Caco-2 (cell line): ENCODE data around the gene FNBP1. TPM values are rescaled to one million over a fixed set of nuclear protein-coding genes. Genes with fewer than 3 reads are reported as not detected.

ENCODE experiments used
- BruUV-seq: library from RNA; stranded (reverse); fragments of 400-500 nt; replicated peaks from 2 replicates; lab custom pipeline; 2021; lab: Mats Ljungman, UMichigan
- CTCF ChIA-PET: fragments of 300-600 bp; sonication (Branson Sonifier 250); formaldehyde crosslinking; loops from one replicate; lab custom pipeline; 2022; ENCODE audit warnings: antibody characterized with exemption; lab: Charles Lee
- POLR2A ChIA-PET: fragments of 300-600 bp; sonication (Branson Sonifier 250); formaldehyde crosslinking; loops from one replicate; lab custom pipeline; 2022; ENCODE audit warnings: antibody characterized with exemption; lab: Charles Lee
- DNase-seq, 2 experiments: peaks; one replicate each; pipeline versions ENCODE4 v3.0.0 to v3.0.0-alpha.2; 2020 to 2022
- H3K27me3 ChIP-seq: replicated peaks from 2 replicates; pipeline ENCODE4 v1.6.0; 2011; ENCODE audit warnings: low read length; ENCODE audit not compliant: control insufficient read depth, insufficient read depth
- H3K36me3 ChIP-seq: 2 replicates; pipeline ENCODE4 v1.5.1; 2011; ENCODE audit warnings: low read length; ENCODE audit not compliant: control insufficient read depth, insufficient read depth
- H3K4me1 ChIP-seq: fragments of 250-450 bp; sonication (Bioruptor Pico); 2 replicates; pipeline ENCODE4 v1.5.1; 2020; ENCODE audit warnings: mild to moderate bottlenecking
- H3K4me3 ChIP-seq: 2 replicates; pipeline ENCODE4 v1.5.1; 2011; ENCODE audit warnings: low read depth, mild to moderate bottlenecking, control low read depth, low read length
- H3K9me3 ChIP-seq: fragments of 250-450 bp; sonication (Bioruptor Pico); 2 replicates; pipeline ENCODE4 v1.5.1; 2020; ENCODE audit warnings: mild to moderate bottlenecking, moderate library complexity
- H3K27ac Mint-ChIP-seq: one replicate; pipeline ENCODE4 v1.8.0; 2022; ENCODE audit warnings: mixed read lengths; ENCODE audit not compliant: unreplicated experiment
- H3K27me3 Mint-ChIP-seq: one replicate; pipeline ENCODE4 v1.8.0; 2022; ENCODE audit warnings: mixed read lengths; ENCODE audit not compliant: insufficient read depth, unreplicated experiment
- H3K36me3 Mint-ChIP-seq: one replicate; pipeline ENCODE4 v1.8.0; 2022; ENCODE audit warnings: mild to moderate bottlenecking, mixed read lengths; ENCODE audit not compliant: insufficient read depth, unreplicated experiment
- H3K4me1 Mint-ChIP-seq: one replicate; pipeline ENCODE4 v1.8.0; 2022; ENCODE audit warnings: low read depth, mixed read lengths; ENCODE audit not compliant: unreplicated experiment
- H3K4me3 Mint-ChIP-seq: one replicate; pipeline ENCODE4 v1.8.0; 2022; ENCODE audit warnings: mild to moderate bottlenecking, moderate library complexity, mixed read lengths; ENCODE audit not compliant: unreplicated experiment
- H3K9me3 Mint-ChIP-seq: one replicate; pipeline ENCODE4 v1.8.0; 2022; ENCODE audit warnings: mixed read lengths; ENCODE audit not compliant: unreplicated experiment
- intact Hi-C: fragments of 100-400 bp; cut with micrococcal nuclease; formaldehyde crosslinking; loops from one replicate; pipeline ENCODE4 v1.10.0; 2022; ENCODE audit not compliant: unreplicated experiment
- total RNA-seq: library from RNA; stranded (reverse); gene quantifications from 2 replicates; pipeline ENCODE4 v1.2.3, GENCODE V29; 2022
- TF ChIP-seq, protein P1 (sequence below), 2 experiments: fragments of 200-600 bp in 1 of 2; IDR thresholded peaks; 1 replicate in 1 of 2; 2 replicates in 1 of 2; pipeline versions ENCODE4 v1.5.1 to v1.8.0; 2011 to 2022; ENCODE audit warnings: antibody characterized with exemption in 1 of 2, control low read depth in 1 of 2, inconsistent platforms in 1 of 2, low read depth in 1 of 2, low read length in 1 of 2, mild to moderate bottlenecking in 1 of 2, moderate library complexity in 1 of 2; ENCODE audit not compliant: insufficient read depth in 1 of 2, severe bottlenecking in 1 of 2, unreplicated experiment in 1 of 2

The FNBP1 gene
- total RNA-seq, 1 experiment from 2014 or later = 33.2 TPM

DNA sequence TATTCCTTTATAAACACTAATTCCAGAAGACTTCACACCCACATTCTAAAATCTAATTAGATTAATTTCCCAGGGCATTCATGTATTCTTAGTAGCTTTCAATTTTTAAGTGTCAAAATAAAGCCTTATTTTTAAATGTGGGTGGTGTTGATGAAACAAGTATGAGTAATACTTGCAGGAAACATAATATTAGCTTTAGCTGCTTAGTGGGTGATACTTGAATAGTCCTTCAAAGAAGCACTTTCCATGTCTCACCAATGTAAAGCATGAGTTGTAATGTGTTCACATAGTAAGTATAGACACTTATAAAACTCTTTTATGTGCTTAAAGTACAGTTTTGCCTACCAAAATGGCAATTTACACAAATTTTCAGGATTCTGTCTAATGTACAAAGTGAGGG is 6.9 kb downstream of the FNBP1 start:
- Histone ChIP-seq H3K9me3 (no peaks in the 10 kb centered on the region), H3K27me3 (no peaks in the 10 kb centered on the region), H3K4me3 (no peak overlapping the region), H3K36me3 (no peaks in the 10 kb centered on the region), H3K4me1 (no peaks in the 10 kb centered on the region)
- intact Hi-C loops = no loop called here
- H3K4me3 Mint-ChIP-seq = no peak overlapping the region
- DNase-seq = no peak
- H3K4me1 Mint-ChIP-seq = peaks cover 11% of the 10 kb centered on the region
- CTCF ChIA-PET = no interaction called here
- no peaks in the 10 kb centered on the region for H3K36me3 Mint-ChIP-seq
- BruUV-seq = no TSS peak
- no peaks in the 10 kb centered on the region for H3K9me3 Mint-ChIP-seq
- TF ChIP-seq, protein P1, sequence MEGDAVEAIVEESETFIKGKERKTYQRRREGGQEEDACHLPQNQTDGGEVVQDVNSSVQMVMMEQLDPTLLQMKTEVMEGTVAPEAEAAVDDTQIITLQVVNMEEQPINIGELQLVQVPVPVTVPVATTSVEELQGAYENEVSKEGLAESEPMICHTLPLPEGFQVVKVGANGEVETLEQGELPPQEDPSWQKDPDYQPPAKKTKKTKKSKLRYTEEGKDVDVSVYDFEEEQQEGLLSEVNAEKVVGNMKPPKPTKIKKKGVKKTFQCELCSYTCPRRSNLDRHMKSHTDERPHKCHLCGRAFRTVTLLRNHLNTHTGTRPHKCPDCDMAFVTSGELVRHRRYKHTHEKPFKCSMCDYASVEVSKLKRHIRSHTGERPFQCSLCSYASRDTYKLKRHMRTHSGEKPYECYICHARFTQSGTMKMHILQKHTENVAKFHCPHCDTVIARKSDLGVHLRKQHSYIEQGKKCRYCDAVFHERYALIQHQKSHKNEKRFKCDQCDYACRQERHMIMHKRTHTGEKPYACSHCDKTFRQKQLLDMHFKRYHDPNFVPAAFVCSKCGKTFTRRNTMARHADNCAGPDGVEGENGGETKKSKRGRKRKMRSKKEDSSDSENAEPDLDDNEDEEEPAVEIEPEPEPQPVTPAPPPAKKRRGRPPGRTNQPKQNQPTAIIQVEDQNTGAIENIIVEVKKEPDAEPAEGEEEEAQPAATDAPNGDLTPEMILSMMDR (IDR thresholded peaks at IDR 0.05; ENCODE audit: insufficient read depth in 1 of 2, low read depth in 1 of 2, low read length in 1 of 2, severe bottlenecking in 1 of 2, unreplicated experiment in 1 of 2) = no peak
- POLR2A ChIA-PET = no interaction called here
- H3K27me3 Mint-ChIP-seq = no peaks in the 10 kb centered on the region
- H3K27ac Mint-ChIP-seq = no peak overlapping the region

DNA sequence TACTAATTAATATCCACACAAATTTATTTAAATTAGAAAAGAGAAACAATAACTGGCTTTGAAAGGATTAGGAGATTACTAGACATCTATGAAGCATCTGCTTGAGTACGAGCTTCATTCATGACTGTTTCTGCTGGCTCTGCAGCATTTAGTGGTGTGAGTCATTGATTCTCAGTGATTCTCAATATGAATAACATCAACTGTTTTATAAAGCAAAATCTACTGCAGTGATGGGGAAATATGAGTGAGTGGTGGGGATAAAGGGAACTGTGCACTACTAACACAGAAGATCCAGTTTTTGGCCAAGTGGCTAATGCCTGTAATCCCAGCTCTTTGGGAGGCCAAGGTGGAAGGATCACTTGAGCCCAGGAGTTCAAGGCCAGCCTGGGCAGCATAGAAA is 8.4 kb downstream of the FNBP1 start:
- H3K9me3 ChIP-seq = no peaks in the 10 kb centered on the region
- no peaks in the 10 kb centered on the region for H3K27me3 Mint-ChIP-seq
- no peak overlapping the region for H3K27ac Mint-ChIP-seq
- DNase-seq = no peak
- ChIA-PET CTCF (no interaction called here), POLR2A (no interaction called here)
- TF ChIP-seq, protein P1 (IDR thresholded peaks at IDR 0.05; ENCODE audit: insufficient read depth in 1 of 2, low read depth in 1 of 2, low read length in 1 of 2, severe bottlenecking in 1 of 2, unreplicated experiment in 1 of 2) = no peak
- H3K27me3 ChIP-seq = no peaks in the 10 kb centered on the region
- no peaks in the 10 kb centered on the region for H3K36me3 ChIP-seq
- H3K4me1 ChIP-seq = no peaks in the 10 kb centered on the region
- BruUV-seq = no TSS peak
- intact Hi-C loops = no loop called here
- peaks cover 11% of the 10 kb centered on the region for H3K4me1 Mint-ChIP-seq
- H3K36me3 Mint-ChIP-seq = no peaks in the 10 kb centered on the region
- H3K4me3 ChIP-seq = no peak overlapping the region
- H3K9me3 Mint-ChIP-seq = no peaks in the 10 kb centered on the region
- H3K4me3 Mint-ChIP-seq = no peak overlapping the region

DNA sequence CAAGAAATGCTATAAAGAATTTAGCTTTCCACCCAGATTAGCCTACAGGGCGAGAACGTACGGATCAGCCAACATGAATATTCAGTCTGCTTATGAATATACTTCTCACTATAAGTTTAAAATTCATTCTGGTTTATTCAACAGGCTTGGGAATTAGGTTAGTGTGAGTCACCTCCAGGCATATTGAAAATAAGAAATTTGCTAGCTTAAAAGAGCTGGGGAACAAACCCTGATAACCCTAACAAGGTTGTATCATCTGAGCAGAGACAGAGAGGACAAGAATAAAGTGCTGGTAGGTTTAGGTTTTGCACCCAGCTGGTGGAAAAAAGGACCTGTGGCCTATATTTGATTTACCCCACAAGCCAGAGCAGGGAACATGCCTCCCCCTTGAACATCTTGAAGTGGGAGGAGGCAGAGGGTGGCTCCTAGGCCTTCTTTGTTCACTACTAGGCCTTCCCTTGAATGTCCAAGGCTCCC is 12.3 kb downstream of the FNBP1 start:
- ChIA-PET CTCF (no interaction called here), POLR2A (no interaction called here)
- H3K4me3 ChIP-seq = no peak overlapping the region
- no peak for DNase-seq
- no peaks in the 10 kb centered on the region for H3K9me3 Mint-ChIP-seq
- peaks cover 9% of the 10 kb centered on the region for H3K4me1 ChIP-seq
- H3K36me3 Mint-ChIP-seq = no peaks in the 10 kb centered on the region
- H3K36me3 ChIP-seq = no peaks in the 10 kb centered on the region
- no peaks in the 10 kb centered on the region for H3K9me3 ChIP-seq
- TF ChIP-seq, protein P1 (IDR thresholded peaks at IDR 0.05; ENCODE audit: insufficient read depth in 1 of 2, low read depth in 1 of 2, low read length in 1 of 2, severe bottlenecking in 1 of 2, unreplicated experiment in 1 of 2) = no peak
- intact Hi-C loops = no loop called here
- peaks cover 30% of the 10 kb centered on the region for H3K4me1 Mint-ChIP-seq
- no peak overlapping the region for H3K27ac Mint-ChIP-seq
- H3K27me3 ChIP-seq = no peaks in the 10 kb centered on the region
- no TSS peak for BruUV-seq
- H3K4me3 Mint-ChIP-seq = no peak overlapping the region
- H3K27me3 Mint-ChIP-seq = no peaks in the 10 kb centered on the region
